Ascending aorta (tissue), 2 donors: ENCODE data around the gene JMY. TPM values are rescaled to one million over a fixed set of nuclear protein-coding genes. Genes with fewer than 3 reads are reported as not detected.

ENCODE experiments used
- DNase-seq, 2 donors: peaks; one replicate each; pipeline ENCODE4 v3.0.0-alpha.2; 2019; ENCODE audit warnings: low spot score in 2 of 2
- H3K27ac ChIP-seq, 2 donors: fragments of 200-600 bp; sonication (generic); one replicate each; pipeline ENCODE4 v1.5.1; 2016 to 2017; ENCODE audit warnings: mild to moderate bottlenecking in 1 of 2
- H3K27me3 ChIP-seq: fragments of 200-600 bp; sonication (generic); one replicate; pipeline ENCODE4 v1.5.1; 2017
- H3K36me3 ChIP-seq, 2 donors: fragments of 200-600 bp; sonication (generic); one replicate each; pipeline ENCODE4 v1.5.1; 2016
- H3K4me1 ChIP-seq, 2 donors: fragments of 200-600 bp; sonication (generic); one replicate each; pipeline ENCODE4 v1.5.1; 2016 to 2017; ENCODE audit warnings: mild to moderate bottlenecking in 1 of 2
- H3K4me3 ChIP-seq, 2 donors: fragments of 200-600 bp; sonication (generic); one replicate each; pipeline ENCODE4 v1.5.1; 2016 to 2017; ENCODE audit warnings: mild to moderate bottlenecking in 1 of 2
- H3K9me3 ChIP-seq, 2 donors: fragments of 200-600 bp; sonication (generic); one replicate each; pipeline ENCODE4 v1.5.1; 2016
- CTCF ChIP-seq, 3 experiments: fragments of 200-600 bp in 2 of 3; fragments of 450-650 bp in 1 of 3; sonication (generic) in 2 of 3; IDR thresholded peaks; one replicate each; pipeline ENCODE4 v1.5.1; 2016 to 2019; ENCODE audit warnings: antibody characterized with exemption in 3 of 3, mild to moderate bottlenecking in 1 of 3, moderate library complexity in 1 of 3
- intact Hi-C: fragments of 100-400 bp; cut with DNase I; formaldehyde crosslinking; loops from one replicate; pipeline ENCODE4 v1.15.1; 2023
- total RNA-seq: library from RNA; depleted of rRNA; stranded (reverse); fragments of >200 nt; gene quantifications from one replicate; pipeline ENCODE4 v1.1.0, GENCODE V29; 2016

The JMY gene
- total RNA-seq, 1 donor from 2014 or later, result 5.2 TPM

GRCh38 chr5:79259810-79260209 is 23.9 kb downstream of the JMY start:
- Histone ChIP-seq H3K36me3 (no peaks in the 10 kb centered on the region), H3K9me3 (no peaks in the 10 kb centered on the region), H3K27me3 (no peaks in the 10 kb centered on the region), H3K4me3 (no peak overlapping the region), H3K27ac (no peak overlapping the region), H3K4me1 (no peaks in the 10 kb centered on the region)
- no peak for DNase-seq
- intact Hi-C loops, result no loop called here
- TF ChIP-seq CTCF (IDR thresholded peaks at IDR 0.05), result no peak

GRCh38 chr5:79261897-79262296 is 26.0 kb downstream of the JMY start:
- Histone ChIP-seq H3K4me3 (no peak overlapping the region), H3K36me3 (no peaks in the 10 kb centered on the region), H3K4me1 (no peaks in the 10 kb centered on the region), H3K27me3 (no peaks in the 10 kb centered on the region), H3K27ac (no peak overlapping the region), H3K9me3 (no peaks in the 10 kb centered on the region)
- TF ChIP-seq CTCF (IDR thresholded peaks at IDR 0.05), result no peak
- intact Hi-C loops, result no loop called here
- DNase-seq, result no peak

- intact Hi-C loops, result no loop called here
- TF ChIP-seq CTCF (IDR thresholded peaks at IDR 0.05), result no peak
These were observed 27.4 kb downstream of the JMY start for GRCh38 chr5:79263290-79263689.

GRCh38 chr5:79267180-79267579 is 31.2 kb downstream of the JMY start:
- Histone ChIP-seq H3K36me3 (no peaks in the 10 kb centered on the region), H3K4me1 (no peaks in the 10 kb centered on the region), H3K4me3 (no peak overlapping the region), H3K9me3 (no peaks in the 10 kb centered on the region), H3K27me3 (no peaks in the 10 kb centered on the region), H3K27ac (no peak overlapping the region)
- intact Hi-C loops, result no loop called here
- DNase-seq, result no peak
- TF ChIP-seq CTCF (IDR thresholded peaks at IDR 0.05), result no peak

More at GRCh38 chr5:79263290-79263689, 27.4 kb downstream of the JMY start:
- Histone ChIP-seq H3K27ac (no peak overlapping the region), H3K27me3 (no peaks in the 10 kb centered on the region), H3K9me3 (no peaks in the 10 kb centered on the region), H3K4me3 (no peak overlapping the region), H3K36me3 (no peaks in the 10 kb centered on the region), H3K4me1 (no peaks in the 10 kb centered on the region)
- DNase-seq, result no peak

GRCh38 chr5:79269733-79270166 is 33.8 kb downstream of the JMY start:
- no peak overlapping the region for H3K4me3 ChIP-seq
- DNase-seq, result no peak
- intact Hi-C loops, result no loop called here
- H3K9me3 ChIP-seq, result no peaks in the 10 kb centered on the region
- no peak for TF ChIP-seq CTCF (IDR thresholded peaks at IDR 0.05)
- no peak overlapping the region for H3K27ac ChIP-seq
- H3K4me1 ChIP-seq, result no peaks in the 10 kb centered on the region
- no peaks in the 10 kb centered on the region for H3K36me3 ChIP-seq
- H3K27me3 ChIP-seq, result no peaks in the 10 kb centered on the region

GRCh38 chr5:79273341-79273740 is 37.4 kb downstream of the JMY start:
- intact Hi-C loops, result no loop called here
- no peak overlapping the region for H3K27ac ChIP-seq
- H3K36me3 ChIP-seq, result no peaks in the 10 kb centered on the region
- H3K27me3 ChIP-seq, result no peaks in the 10 kb centered on the region
- DNase-seq, result no peak
- no peaks in the 10 kb centered on the region for H3K9me3 ChIP-seq
- TF ChIP-seq CTCF (IDR thresholded peaks at IDR 0.05), result no peak
- H3K4me1 ChIP-seq, result peaks cover 0 to 2% of the 10 kb centered on the region in 2 donors
- H3K4me3 ChIP-seq, result no peak overlapping the region
